AG04450 (cell line): ENCODE results near the gene MAL. TPM values are rescaled to one million over a fixed set of nuclear protein-coding genes. Genes with fewer than 3 reads are reported as not detected.

ENCODE experiments used
- CTCF ChIA-PET: fragments of 300-600, 350-600 bp; formaldehyde crosslinking; extraction: SDS; loops from one replicate; lab custom pipeline; 2022; ENCODE audit warnings: antibody characterized with exemption, inconsistent platforms; lab: Charles Lee
- POLR2A ChIA-PET: fragments of 350-600 bp; formaldehyde crosslinking; extraction: SDS; loops from one replicate; lab custom pipeline; 2021; ENCODE audit warnings: antibody characterized with exemption, inconsistent platforms; lab: Yijun Ruan, JAX
- DNase-seq: peaks from one replicate; pipeline ENCODE4 v3.0.0-alpha.2; 2011; ENCODE audit warnings: low read depth, low spot score
- H3K27ac ChIP-seq: one replicate; pipeline ENCODE4 v1.5.1; 2012; ENCODE audit warnings: low read depth, low read length, control low read depth
- H3K27me3 ChIP-seq: one replicate; pipeline ENCODE4 v1.6.0; 2012; ENCODE audit warnings: low read length; ENCODE audit not compliant: control insufficient read depth, insufficient read depth
- H3K4me3 ChIP-seq: 2 replicates; pipeline ENCODE4 v1.5.1; 2011; ENCODE audit warnings: mild to moderate bottlenecking, low read depth, low read length, control low read depth
- H3K9me3 ChIP-seq: 2 replicates; pipeline ENCODE4 v1.5.1; 2012; ENCODE audit warnings: low read length; ENCODE audit not compliant: control insufficient read depth, insufficient read depth
- polyA plus RNA-seq: library from polyadenylated mRNA; depleted of rRNA; stranded (reverse); fragments of >200 nt; gene quantifications from 2 replicates; pipeline ENCODE4 v1.2.3, GENCODE V29; 2011
- TF ChIP-seq, protein P1 (sequence below): IDR thresholded peaks from 2 replicates; pipeline ENCODE4 v1.5.1; 2011; ENCODE audit warnings: low read depth, low read length, control low read depth, inconsistent platforms

MAL gene
- polyA plus RNA-seq, 1 experiment, result not detected

DNA sequence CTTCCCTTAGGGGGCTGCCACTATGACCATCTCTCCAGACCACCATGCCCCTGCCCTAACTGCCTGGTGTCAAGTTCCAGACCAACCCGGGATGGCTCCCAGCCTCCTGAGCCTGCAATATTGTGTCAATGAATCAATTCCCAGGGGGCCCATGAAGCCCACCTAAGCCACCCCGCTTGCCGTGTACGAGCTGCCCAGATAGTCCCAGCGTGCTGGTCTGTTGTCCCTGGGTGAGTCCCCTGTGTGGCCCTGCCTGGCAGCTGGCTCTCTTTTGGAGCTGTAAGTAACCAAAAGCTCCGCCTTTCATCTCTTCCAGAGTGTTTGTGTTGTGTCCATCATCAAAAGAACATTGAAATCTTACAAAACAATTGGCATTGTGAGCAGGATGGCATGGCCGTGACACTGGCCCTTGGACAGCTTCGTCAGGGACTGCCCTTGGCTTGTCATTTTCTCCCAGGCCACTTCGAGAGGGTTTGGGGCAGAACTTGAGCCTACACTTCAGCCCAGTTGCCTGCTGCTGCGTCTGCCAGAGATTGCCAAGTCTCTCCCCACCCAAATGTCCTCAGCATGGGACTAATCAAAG lies 11.3 kb upstream of the MAL start:
- Histone ChIP-seq H3K9me3 (no peaks in the 10 kb centered on the region), H3K27me3 (peaks cover 3% of the 10 kb centered on the region), H3K4me3 (no peak overlapping the region), H3K27ac (no peak overlapping the region)
- ChIA-PET CTCF (interaction anchor here (1.8 kb wide), 1 partner anchor 28 kb away, joined by 4 read pairs; no protein-coding TSS in a partner anchor), POLR2A (no interaction called here)
- TF ChIP-seq, protein P1, sequence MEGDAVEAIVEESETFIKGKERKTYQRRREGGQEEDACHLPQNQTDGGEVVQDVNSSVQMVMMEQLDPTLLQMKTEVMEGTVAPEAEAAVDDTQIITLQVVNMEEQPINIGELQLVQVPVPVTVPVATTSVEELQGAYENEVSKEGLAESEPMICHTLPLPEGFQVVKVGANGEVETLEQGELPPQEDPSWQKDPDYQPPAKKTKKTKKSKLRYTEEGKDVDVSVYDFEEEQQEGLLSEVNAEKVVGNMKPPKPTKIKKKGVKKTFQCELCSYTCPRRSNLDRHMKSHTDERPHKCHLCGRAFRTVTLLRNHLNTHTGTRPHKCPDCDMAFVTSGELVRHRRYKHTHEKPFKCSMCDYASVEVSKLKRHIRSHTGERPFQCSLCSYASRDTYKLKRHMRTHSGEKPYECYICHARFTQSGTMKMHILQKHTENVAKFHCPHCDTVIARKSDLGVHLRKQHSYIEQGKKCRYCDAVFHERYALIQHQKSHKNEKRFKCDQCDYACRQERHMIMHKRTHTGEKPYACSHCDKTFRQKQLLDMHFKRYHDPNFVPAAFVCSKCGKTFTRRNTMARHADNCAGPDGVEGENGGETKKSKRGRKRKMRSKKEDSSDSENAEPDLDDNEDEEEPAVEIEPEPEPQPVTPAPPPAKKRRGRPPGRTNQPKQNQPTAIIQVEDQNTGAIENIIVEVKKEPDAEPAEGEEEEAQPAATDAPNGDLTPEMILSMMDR, result no peak
- no peak for DNase-seq

- ChIA-PET POLR2A (no interaction called here), CTCF (interaction anchor here (0.9 to 1.2 kb wide), 2 partner anchors 8 to 29 kb away, joined by 3 to 5 read pairs; no protein-coding TSS in a partner anchor)
- no peaks in the 10 kb centered on the region for H3K9me3 ChIP-seq
- no peak overlapping the region for H3K27ac ChIP-seq
- peaks cover 3% of the 10 kb centered on the region for H3K27me3 ChIP-seq
- no peak for DNase-seq
- H3K4me3 ChIP-seq, result no peak overlapping the region
- TF ChIP-seq, protein P1, result no peak
These were observed 10.1 kb upstream of the MAL start for GRCh38 chr2:95015261-95015912.

GRCh38 chr2:95016616-95017015 lies 8.9 kb upstream of the MAL start:
- Histone ChIP-seq H3K9me3 (no peaks in the 10 kb centered on the region), H3K4me3 (no peak overlapping the region)
- CTCF ChIA-PET, result interaction anchor here (0.7 kb wide), 1 partner anchor 99 kb away, joined by 3 read pairs; no protein-coding TSS in a partner anchor

GRCh38 chr2:95017071-95017501 lies 8.4 kb upstream of the MAL start:
- POLR2A ChIA-PET, result no interaction called here
- no peak overlapping the region for H3K4me3 ChIP-seq
- TF ChIP-seq, protein P1, result no peak
- DNase-seq, result no peak
- H3K9me3 ChIP-seq, result no peaks in the 10 kb centered on the region
- peaks cover 13% of the 10 kb centered on the region for H3K27me3 ChIP-seq
- H3K27ac ChIP-seq, result no peak overlapping the region
- CTCF ChIA-PET, result interaction anchor here (0.7 kb wide), 1 partner anchor 99 kb away, joined by 3 read pairs; no protein-coding TSS in a partner anchor

More at GRCh38 chr2:95016616-95017015, 8.9 kb upstream of the MAL start:
- TF ChIP-seq, protein P1, result no peak
- no peak for DNase-seq
- Histone ChIP-seq H3K27me3 (peaks cover 10% of the 10 kb centered on the region), H3K27ac (no peak overlapping the region)
- POLR2A ChIA-PET, result no interaction called here

GRCh38 chr2:95017836-95018235 lies 7.7 kb upstream of the MAL start:
- ChIA-PET POLR2A (no interaction called here), CTCF (no interaction called here)
- Histone ChIP-seq H3K27me3 (peaks cover 14% of the 10 kb centered on the region), H3K27ac (no peak overlapping the region), H3K9me3 (no peaks in the 10 kb centered on the region), H3K4me3 (no peak overlapping the region)
- TF ChIP-seq, protein P1, result no peak
- no peak for DNase-seq
